Effector CD8-positive, alpha-beta T cell (primary cell): ENCODE results near the gene URGCP.
A peak's percentile ranks its signal among the peaks of the same experiment; 100 is the strongest.

Experiments used
- DNase-seq: peaks from one replicate; lab custom pipeline; 2025; lab: John Stamatoyannopoulos, UW
- total RNA-seq, 4 experiments: gene quantifications; one replicate each; lab custom pipeline; 2026; lab: John Stamatoyannopoulos, UW

The URGCP gene
- 54.1 to 73.2 (median 67.5) reads per million in 4 experiments for total RNA-seq

GRCh38 chr7:43906331-43907010, at the start of gene URGCP:
Gene URGCP, minus strand, starts transcription at chr7:43906596. Its CDS starts 21 bp downstream, at chr7:43906575.
- peak; percentile 8 for DNase-seq

GRCh38 chr7:43956027-43956426, 49.6 kb upstream of the URGCP start:
- DNase-seq, result no peak

GRCh38 chr7:43954524-43955228, 48.3 kb upstream of the URGCP start:
- no peak for DNase-seq

GRCh38 chr7:43953071-43953470, 46.7 kb upstream of the URGCP start:
- DNase-seq, result no peak

- no peak for DNase-seq
These were observed 45.6 kb upstream of the URGCP start for GRCh38 chr7:43952028-43952427.

GRCh38 chr7:43944286-43944685, 37.9 kb upstream of the URGCP start:
- DNase-seq, result no peak

DNA sequence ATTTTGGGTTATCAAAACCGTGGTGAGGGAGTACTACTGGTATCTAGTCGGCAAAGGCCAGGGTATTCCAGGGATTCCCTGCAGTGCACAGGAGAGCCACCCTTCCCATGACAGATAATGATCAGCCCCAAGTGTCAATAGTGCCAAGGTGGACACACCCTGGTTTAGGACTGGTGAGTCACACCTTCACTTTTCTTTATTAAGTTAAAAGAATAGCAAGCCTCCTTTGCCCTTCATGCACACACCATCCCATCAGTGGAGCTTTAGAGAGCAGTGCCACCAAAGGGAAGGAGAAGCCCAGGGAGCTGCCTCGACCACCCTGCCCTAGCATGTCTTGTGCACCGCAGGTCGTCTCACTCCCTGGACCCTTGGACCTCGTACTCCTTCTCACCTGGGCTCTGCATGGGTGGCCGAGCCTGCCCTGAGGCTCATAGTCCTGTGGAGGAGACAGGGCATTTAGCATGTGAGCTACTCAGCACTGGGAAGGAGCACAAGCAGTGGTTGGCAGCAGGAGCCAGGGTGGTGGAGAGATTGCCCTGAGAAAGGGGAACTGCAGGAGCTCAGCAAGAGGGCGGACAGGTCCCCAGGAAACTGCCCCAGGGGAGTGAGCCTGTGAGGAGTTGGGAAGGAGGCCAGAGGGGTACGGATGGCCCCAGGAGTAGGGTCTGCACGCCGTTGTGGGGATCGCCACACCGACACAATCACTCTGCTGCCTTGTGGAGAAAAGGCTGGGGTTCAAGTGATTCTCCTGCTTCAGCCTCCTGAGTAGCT, 37.2 kb upstream of the URGCP start:
- DNase-seq, result no peak

DNA sequence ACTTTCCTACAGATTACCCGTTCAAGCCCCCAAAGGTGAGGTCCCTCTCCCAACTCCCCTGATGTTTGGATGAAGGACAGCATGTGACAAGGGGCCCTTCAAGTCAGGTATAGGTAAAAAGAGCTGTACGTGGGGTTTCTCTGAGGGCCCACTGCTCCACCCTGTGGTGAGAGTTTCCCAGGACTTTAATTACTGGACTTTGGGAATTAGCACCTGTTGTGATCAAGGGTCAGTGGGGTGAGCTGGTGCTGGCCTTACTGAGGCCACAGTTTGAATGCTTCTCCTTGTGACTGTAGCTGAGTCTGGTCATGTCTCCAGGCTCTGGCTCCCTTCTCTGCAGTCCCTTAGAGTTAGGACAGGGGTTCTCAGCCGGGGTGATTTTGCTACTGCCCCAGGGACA, 36.6 kb upstream of the URGCP start:
- DNase-seq, result no peak

DNA sequence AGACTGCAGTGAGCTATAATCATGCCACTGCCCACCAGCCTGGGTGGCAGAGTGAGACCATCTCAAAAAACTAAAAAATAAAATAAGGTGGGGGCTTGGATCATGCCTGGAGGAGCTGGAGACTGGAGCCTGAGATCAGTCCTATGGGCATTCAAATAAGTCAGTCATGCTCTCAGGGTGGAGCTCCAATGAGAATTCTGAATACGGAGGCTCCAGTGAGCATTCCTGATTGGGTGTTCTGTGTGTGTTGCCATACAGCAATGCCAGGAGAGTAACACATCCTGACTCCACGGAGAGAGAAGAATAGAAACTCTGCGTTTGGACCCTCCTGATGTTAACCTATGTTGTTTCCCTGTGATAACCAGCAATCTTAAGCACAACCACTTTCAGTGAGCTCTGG, 35.9 kb upstream of the URGCP start:
- no peak for DNase-seq

DNA sequence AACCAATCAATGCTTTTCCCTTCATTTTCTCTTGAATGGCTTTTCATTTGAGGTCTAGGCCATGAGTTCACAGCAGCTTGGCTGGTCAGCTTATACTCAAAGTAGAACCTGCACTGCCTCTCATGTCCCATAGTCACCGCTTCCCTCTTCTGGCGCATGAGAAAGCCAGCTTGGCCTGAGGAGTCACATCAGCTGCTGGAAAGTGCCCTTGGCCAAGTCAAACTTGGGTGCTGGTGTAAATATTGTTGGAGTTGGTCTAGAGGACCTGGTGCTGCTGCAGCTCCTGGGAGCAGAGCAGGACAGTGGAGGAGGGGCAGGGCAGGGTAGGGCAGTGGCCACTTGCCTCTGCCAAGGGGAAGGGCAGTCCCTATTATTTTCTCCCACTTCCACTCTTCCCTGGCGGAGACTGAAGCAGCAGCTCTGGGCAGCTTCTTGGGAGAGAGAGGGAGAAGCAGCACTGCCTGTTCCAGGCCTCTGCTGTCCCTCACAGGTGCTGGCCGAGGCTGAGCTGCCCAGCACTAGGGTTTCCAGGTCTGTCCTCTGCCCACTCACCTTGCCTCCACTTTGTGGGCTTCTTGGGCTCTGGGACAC, 32.6 kb upstream of the URGCP start:
- no peak for DNase-seq

- DNase-seq, result no peak
These were observed 31.0 kb upstream of the URGCP start for GRCh38 chr7:43937444-43937843.

DNA sequence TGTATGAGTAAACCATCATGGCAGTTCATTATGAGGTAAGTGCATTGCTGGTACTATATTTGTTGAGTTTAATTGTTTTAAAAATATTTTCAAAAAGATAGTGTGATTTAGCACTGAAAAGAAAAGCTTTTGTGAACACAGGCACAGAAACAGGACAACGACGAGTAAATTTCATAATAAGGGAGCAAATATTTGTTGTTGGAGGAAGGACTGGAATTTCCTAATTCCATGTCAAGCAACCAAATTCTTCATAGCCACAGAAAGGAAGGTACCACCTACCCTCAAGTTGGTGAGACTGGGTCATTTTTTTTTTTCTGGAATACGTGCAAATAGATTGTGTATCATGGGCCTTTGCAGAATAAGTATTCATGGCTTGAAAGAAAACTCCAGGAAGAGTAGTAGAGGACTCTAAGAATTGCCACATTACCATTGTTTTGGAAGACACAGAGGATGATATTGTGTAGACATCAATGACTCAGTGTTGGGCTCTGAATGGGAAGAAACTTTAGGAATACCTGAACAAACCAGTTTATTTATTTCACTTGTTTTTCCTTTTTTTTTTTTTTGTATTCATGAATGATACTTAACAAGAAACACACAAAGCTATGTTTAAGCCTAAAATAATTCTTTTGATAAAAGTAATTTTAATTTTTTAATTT, 27.6 kb upstream of the URGCP start:
- no peak for DNase-seq

DNA sequence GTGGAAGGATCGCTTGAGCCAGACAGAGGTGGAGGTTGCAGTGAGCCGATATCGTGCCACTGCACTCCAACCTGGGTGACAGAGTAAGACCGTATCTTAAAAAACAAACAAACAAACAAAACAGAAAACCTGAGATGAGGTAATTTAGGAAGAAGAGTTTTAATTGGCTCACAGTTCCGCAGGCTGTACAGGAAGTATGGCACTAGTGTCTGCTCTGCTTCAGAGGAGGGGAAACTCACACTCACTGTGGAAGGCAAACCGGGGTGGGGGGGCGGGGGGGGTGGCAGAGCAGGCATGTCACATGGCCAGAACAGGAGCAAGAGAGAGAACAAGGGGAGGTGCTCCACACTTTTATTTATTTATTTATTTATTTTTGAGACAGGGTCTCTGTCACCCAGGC, 24.9 kb upstream of the URGCP start:
- DNase-seq, result no peak

DNA sequence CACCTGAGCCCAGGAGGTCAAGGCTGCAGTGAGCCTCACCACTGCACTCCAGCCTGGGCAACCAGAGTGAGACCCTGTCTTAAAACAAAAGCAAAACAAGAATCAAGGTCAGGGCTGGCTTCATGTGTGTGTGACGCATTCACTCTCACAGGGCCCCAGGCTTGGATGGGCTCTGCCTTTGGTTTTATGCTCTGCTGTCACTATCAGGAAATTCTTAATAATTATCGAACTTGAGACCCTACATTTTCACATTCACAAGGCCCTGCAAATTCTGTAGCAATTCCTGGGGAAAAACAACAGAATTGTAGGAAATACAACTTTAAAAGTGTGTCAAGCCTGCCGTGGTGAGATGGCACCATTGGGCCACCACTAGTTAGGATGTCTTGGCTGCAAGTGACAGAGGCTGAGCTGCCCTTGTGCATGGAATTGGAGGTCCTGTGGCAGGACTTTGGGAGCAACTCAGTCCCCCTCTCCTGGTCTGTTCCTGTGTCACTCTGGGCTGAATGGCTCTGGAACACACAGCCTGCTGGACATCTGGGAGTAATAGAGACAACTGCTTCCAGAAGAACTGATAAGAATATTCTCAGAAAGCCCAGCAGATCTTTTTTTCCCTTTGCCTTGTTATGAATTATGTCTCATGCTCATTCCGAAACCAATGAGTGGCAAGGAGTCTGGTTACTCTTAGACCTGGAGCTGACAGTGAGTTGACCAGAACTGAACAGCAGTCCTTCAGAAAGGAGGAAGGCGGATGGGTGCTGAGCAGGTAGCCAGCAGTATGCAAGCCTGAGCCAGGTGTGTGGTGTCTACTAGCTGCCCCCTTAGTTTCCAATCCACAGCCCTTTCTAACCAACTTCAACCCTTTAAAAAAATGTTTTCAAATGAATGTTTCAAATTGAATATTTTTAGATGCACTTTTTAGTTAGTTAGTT, 23.4 kb upstream of the URGCP start:
- no peak for DNase-seq

- no peak for DNase-seq
These were observed 21.4 kb upstream of the URGCP start for GRCh38 chr7:43927810-43928209.

DNA sequence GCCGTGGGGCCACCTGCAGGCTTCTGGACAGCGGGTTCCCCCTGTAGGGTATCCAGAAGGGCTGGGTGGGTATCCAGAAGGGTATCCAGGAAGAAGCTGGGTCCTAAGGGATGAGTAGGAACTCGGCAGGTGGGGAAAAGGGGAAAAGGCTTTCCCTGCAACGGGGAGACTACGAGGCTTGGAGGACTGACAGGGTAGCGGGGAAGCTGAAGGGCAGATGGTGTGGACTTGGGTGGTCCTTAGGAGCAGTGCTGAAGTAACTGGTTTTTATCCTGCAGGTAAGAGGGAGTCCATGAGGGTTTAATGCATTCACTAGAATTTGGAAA, 20.4 kb upstream of the URGCP start:
- no peak for DNase-seq

GRCh38 chr7:43925984-43926797, 19.8 kb upstream of the URGCP start, which contains the start of gene UBE2D4:
Gene UBE2D4, plus strand, starts transcription at chr7:43926436. Its CDS starts 97 bp downstream, at chr7:43926533.
- peak; percentile 78 for DNase-seq

GRCh38 chr7:43922726-43923125, 16.3 kb upstream of the URGCP start:
- DNase-seq, result no peak

GRCh38 chr7:43921423-43921822, 15.0 kb upstream of the URGCP start:
- no peak for DNase-seq

DNA sequence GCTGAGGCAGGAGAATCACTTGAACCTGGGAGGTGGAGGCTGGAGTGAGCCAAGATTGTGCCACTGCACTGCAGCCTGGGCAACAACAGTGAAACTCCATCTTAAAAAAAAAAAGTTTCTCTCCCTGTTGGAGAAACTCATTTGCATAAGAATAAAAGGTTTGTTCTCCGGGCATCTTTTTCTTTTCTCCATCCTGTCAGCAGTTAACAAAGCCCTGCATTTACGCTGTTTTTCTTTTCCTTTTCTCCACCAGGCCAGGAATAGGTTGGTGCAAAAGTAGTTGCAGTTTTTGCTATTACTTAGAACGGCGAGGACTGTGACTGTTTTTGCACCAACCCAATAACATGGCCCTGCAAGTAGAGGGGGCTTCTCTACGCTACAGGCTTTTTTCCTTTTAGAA, 9.5 kb upstream of the URGCP start:
- DNase-seq, result no peak
